HepG2 (cell line): ENCODE data around the gene PDRG1.

Experiments used
- AFF4 ChIP-seq: sonication (generic); formaldehyde crosslinking; IDR thresholded peaks from 2 replicates; pipeline ENCODE4 v1.4.0; 2020; ENCODE audit warnings: missing genetic modification reagents
- JUND ChIP-seq: sonication (generic); formaldehyde crosslinking; IDR thresholded peaks from 2 replicates; pipeline ENCODE4 v1.8.0; 2022; ENCODE audit warnings: mild to moderate bottlenecking, missing genetic modification reagents
- NFAT5 ChIP-seq: sonication (generic); formaldehyde crosslinking; IDR thresholded peaks from 2 replicates; pipeline ENCODE4 v1.4.0; 2020; ENCODE audit warnings: missing genetic modification reagents
- POLR2A ChIP-seq, 2 experiments: IDR thresholded peaks; 2 replicates each; pipeline ENCODE4 v1.6.1; 2011; ENCODE audit warnings: low read depth in 2 of 2, low read length in 2 of 2, mild to moderate bottlenecking in 1 of 2, moderate library complexity in 1 of 2; ENCODE audit not compliant: insufficient read depth in 1 of 2
- SP2 ChIP-seq: sonication (generic); formaldehyde crosslinking; IDR thresholded peaks from 2 replicates; pipeline ENCODE4 v1.5.1; 2020; ENCODE audit warnings: mild to moderate bottlenecking, missing genetic modification reagents
- ZNF124 ChIP-seq: sonication (generic); formaldehyde crosslinking; IDR thresholded peaks from 2 replicates; pipeline ENCODE4 v1.4.0; 2020; ENCODE audit warnings: missing genetic modification reagents
- ZNF513 ChIP-seq: sonication (generic); formaldehyde crosslinking; conservative IDR thresholded peaks from 2 replicates; pipeline ENCODE4 v1.5.0; 2020; ENCODE audit warnings: missing genetic modification reagents

- TF ChIP-seq POLR2A (IDR thresholded peaks at IDR 0.05; ENCODE audit: insufficient read depth in 1 of 2, low read depth in 2 of 2, low read length in 2 of 2): no peak
- no peak for TF ChIP-seq ZNF513 (CRISPR knock-in tag)
- TF ChIP-seq SP2 (CRISPR knock-in tag): no peak
- no peak for TF ChIP-seq NFAT5 (CRISPR knock-in tag)
- TF ChIP-seq AFF4: no peak
- TF ChIP-seq ZNF124 (CRISPR knock-in tag): no peak
- no peak for TF ChIP-seq JUND
Measured at GRCh38 chr20:31954500-31954899, 2.7 kb upstream of the PDRG1 start.
